ENCODE measurements around the gene GALNT10.

DNA sequence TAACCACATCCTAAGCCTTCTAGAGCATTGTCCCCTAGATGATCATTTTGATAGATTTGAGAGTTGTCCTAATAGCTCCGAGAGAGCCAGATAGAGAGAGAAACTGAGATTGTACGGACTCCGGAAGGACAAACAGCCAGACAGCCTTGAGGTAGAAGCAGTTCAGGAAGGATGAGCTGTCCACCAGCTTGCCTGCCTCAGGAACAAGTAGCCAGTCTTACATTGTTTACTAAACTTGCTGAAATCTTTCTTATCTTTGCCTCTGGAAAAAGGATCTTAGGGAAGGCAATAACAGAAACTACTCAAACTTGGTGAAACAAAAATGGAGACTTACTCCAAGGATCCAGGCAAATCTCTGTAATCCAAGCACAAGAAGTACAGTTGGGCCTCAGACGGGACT lies 216.3 kb downstream of the GALNT10 start:
- no peak for TF ChIP-seq EZH2phosphoT487 (IDR thresholded peaks at IDR 0.05; ENCODE audit: borderline replicate concordance, low read length)
- TF ChIP-seq, protein P1, sequence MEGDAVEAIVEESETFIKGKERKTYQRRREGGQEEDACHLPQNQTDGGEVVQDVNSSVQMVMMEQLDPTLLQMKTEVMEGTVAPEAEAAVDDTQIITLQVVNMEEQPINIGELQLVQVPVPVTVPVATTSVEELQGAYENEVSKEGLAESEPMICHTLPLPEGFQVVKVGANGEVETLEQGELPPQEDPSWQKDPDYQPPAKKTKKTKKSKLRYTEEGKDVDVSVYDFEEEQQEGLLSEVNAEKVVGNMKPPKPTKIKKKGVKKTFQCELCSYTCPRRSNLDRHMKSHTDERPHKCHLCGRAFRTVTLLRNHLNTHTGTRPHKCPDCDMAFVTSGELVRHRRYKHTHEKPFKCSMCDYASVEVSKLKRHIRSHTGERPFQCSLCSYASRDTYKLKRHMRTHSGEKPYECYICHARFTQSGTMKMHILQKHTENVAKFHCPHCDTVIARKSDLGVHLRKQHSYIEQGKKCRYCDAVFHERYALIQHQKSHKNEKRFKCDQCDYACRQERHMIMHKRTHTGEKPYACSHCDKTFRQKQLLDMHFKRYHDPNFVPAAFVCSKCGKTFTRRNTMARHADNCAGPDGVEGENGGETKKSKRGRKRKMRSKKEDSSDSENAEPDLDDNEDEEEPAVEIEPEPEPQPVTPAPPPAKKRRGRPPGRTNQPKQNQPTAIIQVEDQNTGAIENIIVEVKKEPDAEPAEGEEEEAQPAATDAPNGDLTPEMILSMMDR (IDR thresholded peaks at IDR 0.05; ENCODE audit: low read depth, low read length, poor library complexity, severe bottlenecking): no peak
